DOHH2 (cell line): ENCODE measurements around the gene DUSP28.

ENCODE experiments used
- EZH2phosphoT487 ChIP-seq: fragments of 200-600 bp; sonication (generic); IDR thresholded peaks from 2 replicates; pipeline ENCODE4 v1.6.1; 2017; ENCODE audit warnings: borderline replicate concordance, mild to moderate bottlenecking, antibody characterized with exemption, low read length, moderate library complexity, mixed read lengths
- TF ChIP-seq, protein P1 (sequence below): fragments of 200-600 bp; sonication (generic); IDR thresholded peaks from one replicate; pipeline ENCODE4 v1.5.1; 2014; ENCODE audit warnings: antibody characterized with exemption, mild to moderate bottlenecking, low read depth, low read length; ENCODE audit not compliant: poor library complexity, severe bottlenecking

DNA sequence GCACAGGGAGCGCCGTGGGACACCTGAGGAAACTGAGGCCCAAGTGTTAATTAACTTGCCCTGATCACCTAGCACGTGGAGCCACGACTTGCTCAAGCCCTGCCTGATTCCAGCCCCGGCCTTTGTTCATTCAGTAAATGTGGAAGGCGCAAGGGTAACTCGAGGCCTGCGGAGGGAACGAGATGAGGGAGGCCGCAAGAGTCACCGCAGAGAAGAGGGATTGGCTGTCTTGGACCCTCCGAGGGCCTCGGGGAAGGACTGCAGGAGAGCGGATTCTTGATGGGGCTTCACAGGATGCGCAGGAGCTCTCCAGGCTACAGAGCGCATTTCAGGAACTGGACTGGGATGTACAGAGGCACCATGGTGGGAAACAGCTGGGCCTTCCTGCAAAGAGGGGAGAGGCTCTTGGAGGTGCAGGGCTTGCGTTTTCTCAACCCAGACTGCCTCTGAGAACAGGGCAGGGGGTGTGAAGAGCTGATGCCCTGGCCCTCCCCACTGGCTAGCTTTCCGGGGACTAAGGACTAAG is 1.9 kb upstream of the DUSP28 start:
- TF ChIP-seq, protein P1, sequence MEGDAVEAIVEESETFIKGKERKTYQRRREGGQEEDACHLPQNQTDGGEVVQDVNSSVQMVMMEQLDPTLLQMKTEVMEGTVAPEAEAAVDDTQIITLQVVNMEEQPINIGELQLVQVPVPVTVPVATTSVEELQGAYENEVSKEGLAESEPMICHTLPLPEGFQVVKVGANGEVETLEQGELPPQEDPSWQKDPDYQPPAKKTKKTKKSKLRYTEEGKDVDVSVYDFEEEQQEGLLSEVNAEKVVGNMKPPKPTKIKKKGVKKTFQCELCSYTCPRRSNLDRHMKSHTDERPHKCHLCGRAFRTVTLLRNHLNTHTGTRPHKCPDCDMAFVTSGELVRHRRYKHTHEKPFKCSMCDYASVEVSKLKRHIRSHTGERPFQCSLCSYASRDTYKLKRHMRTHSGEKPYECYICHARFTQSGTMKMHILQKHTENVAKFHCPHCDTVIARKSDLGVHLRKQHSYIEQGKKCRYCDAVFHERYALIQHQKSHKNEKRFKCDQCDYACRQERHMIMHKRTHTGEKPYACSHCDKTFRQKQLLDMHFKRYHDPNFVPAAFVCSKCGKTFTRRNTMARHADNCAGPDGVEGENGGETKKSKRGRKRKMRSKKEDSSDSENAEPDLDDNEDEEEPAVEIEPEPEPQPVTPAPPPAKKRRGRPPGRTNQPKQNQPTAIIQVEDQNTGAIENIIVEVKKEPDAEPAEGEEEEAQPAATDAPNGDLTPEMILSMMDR: no peak
- TF ChIP-seq EZH2phosphoT487: no peak
